HepG2 (cell line): ENCODE results near the gene NBL1. TPM values are rescaled to one million over a fixed set of nuclear protein-coding genes. Genes with fewer than 3 reads are reported as not detected.

Source experiments
- CHD4 ChIP-seq: fragments of 200-600 bp; sonication (generic); IDR thresholded peaks from 2 replicates; pipeline ENCODE4 v1.7.0; 2017; ENCODE audit warnings: mild to moderate bottlenecking, low read length, borderline replicate concordance
- FOXK2 ChIP-seq: fragments of 450-650 bp; IDR thresholded peaks from 2 replicates; pipeline ENCODE4 v1.6.1; 2016
- GZF1 ChIP-seq: sonication (generic); formaldehyde crosslinking; IDR thresholded peaks from 2 replicates; pipeline ENCODE4 v1.5.1; 2020; ENCODE audit warnings: mild to moderate bottlenecking, missing genetic modification reagents
- HIVEP1 ChIP-seq: sonication (generic); formaldehyde crosslinking; IDR thresholded peaks from 2 replicates; pipeline ENCODE4 v1.4.0; 2020; ENCODE audit warnings: mild to moderate bottlenecking, missing genetic modification reagents
- HNF1B ChIP-seq: sonication (generic); formaldehyde crosslinking; IDR thresholded peaks from 2 replicates; pipeline ENCODE4 v1.5.1; 2020; ENCODE audit warnings: mild to moderate bottlenecking, moderate library complexity, missing genetic modification reagents
- JUN ChIP-seq: sonication (generic); formaldehyde crosslinking; IDR thresholded peaks from 2 replicates; pipeline ENCODE4 v1.4.0; 2020; ENCODE audit warnings: mild to moderate bottlenecking, missing genetic modification reagents
- KAT2B ChIP-seq: fragments of 150-350 bp; IDR thresholded peaks from 2 replicates; pipeline ENCODE4 v1.6.1; 2014; ENCODE audit warnings: low read depth, low read length, borderline replicate concordance
- MTF1 ChIP-seq: sonication (generic); formaldehyde crosslinking; IDR thresholded peaks from 2 replicates; pipeline ENCODE4 v1.5.0; 2020; ENCODE audit warnings: missing genetic modification reagents
- MZF1 ChIP-seq: sonication (generic); formaldehyde crosslinking; IDR thresholded peaks from 2 replicates; pipeline ENCODE4 v1.8.1; 2023; ENCODE audit warnings: mild to moderate bottlenecking, missing genetic modification reagents, borderline replicate concordance
- NPAS2 ChIP-seq: sonication (generic); formaldehyde crosslinking; IDR thresholded peaks from 2 replicates; pipeline ENCODE4 v1.8.0; 2022; ENCODE audit warnings: mild to moderate bottlenecking, missing genetic modification reagents, borderline replicate concordance
- PREB ChIP-seq: sonication (generic); formaldehyde crosslinking; IDR thresholded peaks from 2 replicates; pipeline ENCODE4 v1.4.0; 2020; ENCODE audit warnings: missing genetic modification reagents
- RNF219 ChIP-seq: sonication (generic); formaldehyde crosslinking; IDR thresholded peaks from 2 replicates; pipeline ENCODE4 v1.5.0; 2020; ENCODE audit warnings: mild to moderate bottlenecking, missing genetic modification reagents
- SMARCC2 ChIP-seq: fragments of 450-650 bp; IDR thresholded peaks from 2 replicates; pipeline ENCODE4 v1.6.1; 2017; ENCODE audit warnings: antibody characterized with exemption, mild to moderate bottlenecking
- TEAD3 ChIP-seq: optimal IDR thresholded peaks from 2 replicates; pipeline ENCODE3; 2016; ENCODE audit warnings: borderline replicate concordance
- TFAP4 ChIP-seq: sonication (generic); IDR thresholded peaks from 2 replicates; pipeline ENCODE4 v1.6.1; 2016; ENCODE audit warnings: low read depth, borderline replicate concordance
- ZBTB26 ChIP-seq: IDR thresholded peaks from 2 replicates; pipeline ENCODE4 v1.6.1; 2016; ENCODE audit warnings: missing compliant biosample characterization, missing genetic modification reagents, borderline replicate concordance
- ZEB1 ChIP-seq: IDR thresholded peaks from 2 replicates; pipeline ENCODE4 v1.6.1; 2012; ENCODE audit warnings: mild to moderate bottlenecking, low read depth, inconsistent platforms; ENCODE audit not compliant: insufficient replicate concordance
- ZNF296 ChIP-seq: sonication (generic); formaldehyde crosslinking; conservative IDR thresholded peaks from 2 replicates; pipeline ENCODE4 v1.5.0; 2020; ENCODE audit warnings: mild to moderate bottlenecking, missing genetic modification reagents
- ZNF383 ChIP-seq: sonication (generic); formaldehyde crosslinking; IDR thresholded peaks from 2 replicates; pipeline ENCODE4 v1.4.0; 2020; ENCODE audit warnings: missing genetic modification reagents, mild to moderate bottlenecking, borderline replicate concordance
- ZNF44 ChIP-seq: sonication (generic); formaldehyde crosslinking; IDR thresholded peaks from 2 replicates; pipeline ENCODE4 v1.5.1; 2020; ENCODE audit warnings: mild to moderate bottlenecking, missing genetic modification reagents
- ZNF549 ChIP-seq: sonication (generic); formaldehyde crosslinking; IDR thresholded peaks from 2 replicates; pipeline ENCODE4 v1.5.0; 2020; ENCODE audit warnings: missing genetic modification reagents
- ZNF567 ChIP-seq: sonication (generic); formaldehyde crosslinking; IDR thresholded peaks from 2 replicates; pipeline ENCODE4 v1.8.1; 2023; ENCODE audit warnings: mild to moderate bottlenecking, missing genetic modification reagents, borderline replicate concordance
- ZNF768 ChIP-seq: sonication (generic); formaldehyde crosslinking; IDR thresholded peaks from 2 replicates; pipeline ENCODE4 v1.4.0; 2020; ENCODE audit warnings: missing genetic modification reagents
- ZNF775 ChIP-seq: sonication (generic); formaldehyde crosslinking; IDR thresholded peaks from 2 replicates; pipeline ENCODE4 v1.4.0; 2020; ENCODE audit warnings: missing genetic modification reagents, mild to moderate bottlenecking, moderate library complexity, borderline replicate concordance
- polyA plus RNA-seq, 8 experiments: library from polyadenylated mRNA; depleted of rRNA in 3 of 8; stranded (reverse) in 7 of 8; unstranded in 1 of 8; fragments of >200 nt; fragmentation: Illumina TruSeq in 4 of 8; extraction: Trizol in 4 of 8; gene quantifications; 2 replicates each; pipeline versions ENCODE4 v1.2.1 to v1.2.3, GENCODE V29; 2011 to 2016; ENCODE audit warnings: low read depth in 4 of 8, missing spikeins in 1 of 8, mixed read lengths in 1 of 8; ENCODE audit not compliant: insufficient read depth in 1 of 8
- total RNA-seq, 5 experiments: library from RNA; depleted of rRNA; stranded (reverse); fragments of >200 nt; fragmentation: Illumina TruSeq; extraction: Trizol; gene quantifications; 2 replicates each; pipeline ENCODE4 v1.2.3, GENCODE V29; 2016; ENCODE audit warnings: low read depth in 1 of 5

The NBL1 gene
- total and polyA plus RNA-seq, 2 of the 13 experiments (the other 11 are each of a cell fraction or from before 2014, with no cell fraction given), result 2.7 to 13.8 TPM

- TF ChIP-seq ZNF44 (CRISPR knock-in tag) (no peak), ZBTB26 (CRISPR knock-in tag) (no peak), RNF219 (CRISPR knock-in tag) (no peak), MTF1 (CRISPR knock-in tag) (no peak), ZNF768 (CRISPR knock-in tag) (peak; percentile 81), ZNF567 (CRISPR knock-in tag) (0 out of 2 replicates have a peak, but pooled peaks have one; percentile 26), NPAS2 (CRISPR knock-in tag) (no peak), MZF1 (CRISPR knock-in tag) (no peak), ZNF296 (CRISPR knock-in tag) (no peak), GZF1 (no peak), CHD4 (no peak), KAT2B (no peak), ZNF383 (CRISPR knock-in tag) (no peak), FOXK2 (no peak), TFAP4 (peak; percentile 48; the same call in 1 of the 2 replicates), SMARCC2 (no peak), HIVEP1 (CRISPR knock-in tag) (no peak), ZNF549 (CRISPR knock-in tag) (no peak), ZEB1 (no peak), PREB (CRISPR knock-in tag) (no peak), JUN (CRISPR knock-in tag) (no peak), HNF1B (CRISPR knock-in tag) (peak; percentile 34; the same call in 1 of the 2 replicates), ZNF775 (CRISPR knock-in tag) (no peak), TEAD3 (CRISPR knock-in tag) (peak; percentile 80)
Measured at GRCh38 chr1:19704247-19705113, 60.4 kb downstream of the NBL1 start (continued).
